HL-60/S4 (cell line): Measurements from ENCODE around the gene USP27X.

Experiments
- in situ Hi-C: fragments of 300-500 bp; cut with MboI; formaldehyde crosslinking; loops from 2 replicates; pipeline ENCODE4 v1.14.3; 2022; ENCODE audit warnings: low sequenced_read_pairs

USP27X gene

GRCh38 chrX:49880668-49881067 is 1.4 kb downstream of the USP27X start:
- in situ Hi-C loops: no loop called here

GRCh38 chrX:49884290-49884862 is 5.1 kb downstream of the USP27X start:
- in situ Hi-C loops: no loop called here

- in situ Hi-C loops: no loop called here
Measured at GRCh38 chrX:49892542-49892941, 13.3 kb downstream of the USP27X start.

GRCh38 chrX:49896951-49897350 is 17.7 kb downstream of the USP27X start:
- in situ Hi-C loops: no loop called here

- in situ Hi-C loops: loop anchor here (25.0 kb wide), 2 partner anchors 186 to 686 kb away; no protein-coding TSS in a partner anchor
Measured at GRCh38 chrX:49901048-49901447, 21.8 kb downstream of the USP27X start.

GRCh38 chrX:49910344-49910743 is 31.1 kb downstream of the USP27X start:
- in situ Hi-C loops: loop anchor here (25.0 kb wide), 2 partner anchors 177 to 677 kb away; no protein-coding TSS in a partner anchor

GRCh38 chrX:49912086-49912485 is 32.8 kb downstream of the USP27X start:
- in situ Hi-C loops: loop anchor here (25.0 kb wide), 2 partner anchors 175 to 675 kb away; no protein-coding TSS in a partner anchor

GRCh38 chrX:49912861-49913260 is 33.6 kb downstream of the USP27X start:
- in situ Hi-C loops: loop anchor here (25.0 kb wide), 2 partner anchors 174 to 674 kb away; no protein-coding TSS in a partner anchor

GRCh38 chrX:49915361-49916222 is 36.3 kb downstream of the USP27X start:
- in situ Hi-C loops: loop anchor here (25.0 kb wide), 2 partner anchors 172 to 672 kb away; no protein-coding TSS in a partner anchor

GRCh38 chrX:49919617-49920016 is 40.3 kb downstream of the USP27X start:
- in situ Hi-C loops: loop anchor here (25.0 kb wide), 2 partner anchors 168 to 668 kb away; no protein-coding TSS in a partner anchor

- in situ Hi-C loops: loop anchor here (25.0 kb wide), 2 partner anchors 166 to 666 kb away; no protein-coding TSS in a partner anchor
Measured at GRCh38 chrX:49921109-49921508, 41.8 kb downstream of the USP27X start.

- in situ Hi-C loops: loop anchor here (25.0 kb wide), 2 partner anchors 165 to 665 kb away; no protein-coding TSS in a partner anchor
Measured at GRCh38 chrX:49922291-49923241, 43.3 kb downstream of the USP27X start, which contains the start of gene CLCN5. Gene CLCN5, plus strand, starts transcription at chrX:49922596. Its CDS starts 2,703 bp downstream, at chrX:49925299.

GRCh38 chrX:49925176-49925575 is 45.9 kb downstream of the USP27X start:
- in situ Hi-C loops: no loop called here

- in situ Hi-C loops: no loop called here
Measured at GRCh38 chrX:49930039-49930438, 50.8 kb downstream of the USP27X start.
